Measurements from ENCODE around the gene EEF1AKMT3.

GRCh38 chr12:57732270-57732669 is 40.1 kb upstream of the EEF1AKMT3 start:
- no peak for TF ChIP-seq CTCF (IDR thresholded peaks at IDR 0.05 in 2 of 3, conservative IDR thresholded peaks at IDR 0.05 in 1 of 3; ENCODE audit: insufficient read depth in 2 of 3, low read depth in 1 of 3, low read length in 3 of 3)
- no peak for TF ChIP-seq SIN3A (IDR thresholded peaks at IDR 0.05; ENCODE audit: borderline replicate concordance in 2 of 2, control insufficient read depth in 1 of 2, low read depth in 2 of 2, low read length in 2 of 2)
- no peak for TF ChIP-seq ZBTB43 (CRISPR knock-in tag; IDR thresholded peaks at IDR 0.05)

Measured in K562 (cell line).